ENCODE results near the gene PAM. TPM values are rescaled to one million over a fixed set of nuclear protein-coding genes. Genes with fewer than 3 reads are reported as not detected.

The PAM gene
- polyA plus RNA-seq, 3 donors, result 188 to 222 (median 195) TPM

DNA sequence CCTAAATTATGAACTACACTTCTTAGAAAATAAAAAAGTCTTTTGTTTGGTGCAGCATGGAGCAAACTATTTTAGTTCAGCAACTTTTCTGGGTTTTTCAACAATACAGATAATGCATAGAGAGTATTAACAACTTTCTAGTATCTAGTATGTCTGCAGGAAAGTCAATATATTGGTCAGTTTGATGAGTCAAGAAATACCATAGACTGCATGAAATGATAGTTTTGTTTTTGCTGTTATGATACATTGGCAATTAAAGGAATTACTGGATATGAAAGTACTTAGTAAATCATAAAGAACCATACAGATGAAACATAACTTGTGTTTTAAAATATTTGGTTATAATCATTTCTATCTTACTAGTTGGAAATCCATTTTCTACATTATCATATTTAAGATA is 191.3 kb downstream of the PAM start:
- DNase-seq (ENCODE audit: extremely low read depth in 1 of 11, low read depth in 9 of 11, low spot score in 4 of 11), result no peak

DNA sequence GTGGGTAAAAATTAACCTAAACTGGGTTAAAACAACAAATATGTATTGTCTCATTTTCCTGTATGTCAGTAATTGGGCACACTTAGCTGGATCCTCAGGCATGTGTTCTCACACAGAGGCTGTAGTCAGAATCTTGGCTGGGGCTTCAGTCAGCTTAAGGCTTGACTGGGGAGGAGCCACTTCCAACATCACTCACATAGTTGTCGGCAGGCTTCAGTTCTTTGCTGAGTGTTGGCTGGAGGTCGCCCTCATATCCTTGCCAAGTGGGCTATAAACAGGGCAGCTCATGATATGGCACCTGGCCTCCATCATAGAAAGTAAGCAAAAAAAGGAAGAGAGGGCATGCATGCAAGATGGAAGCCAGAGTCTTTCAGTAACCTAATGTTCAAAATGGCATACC is 191.9 kb downstream of the PAM start:
- no peak for DNase-seq (ENCODE audit: extremely low read depth in 1 of 11, low read depth in 9 of 11, low spot score in 4 of 11)

DNA sequence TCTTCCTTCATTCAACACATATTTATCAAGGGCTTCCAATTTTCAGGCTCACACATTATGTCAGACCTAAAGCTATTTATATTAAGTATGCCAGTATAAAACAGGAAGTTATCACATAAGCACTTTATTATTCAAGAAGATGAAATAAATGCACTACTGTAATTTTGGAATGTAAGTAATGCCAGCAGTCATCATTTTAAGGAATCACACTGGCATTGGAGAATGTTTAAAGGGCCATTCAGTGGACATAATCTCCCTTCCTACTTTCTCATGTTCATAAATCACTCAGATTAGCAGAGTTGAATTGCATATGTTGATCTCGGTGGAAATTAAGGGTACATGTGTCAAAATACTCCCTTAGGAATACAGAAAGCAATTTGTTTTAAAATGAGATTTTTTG is 200.4 kb downstream of the PAM start:
- DNase-seq (ENCODE audit: extremely low read depth in 1 of 11, low read depth in 9 of 11, low spot score in 4 of 11), result no peak

DNA sequence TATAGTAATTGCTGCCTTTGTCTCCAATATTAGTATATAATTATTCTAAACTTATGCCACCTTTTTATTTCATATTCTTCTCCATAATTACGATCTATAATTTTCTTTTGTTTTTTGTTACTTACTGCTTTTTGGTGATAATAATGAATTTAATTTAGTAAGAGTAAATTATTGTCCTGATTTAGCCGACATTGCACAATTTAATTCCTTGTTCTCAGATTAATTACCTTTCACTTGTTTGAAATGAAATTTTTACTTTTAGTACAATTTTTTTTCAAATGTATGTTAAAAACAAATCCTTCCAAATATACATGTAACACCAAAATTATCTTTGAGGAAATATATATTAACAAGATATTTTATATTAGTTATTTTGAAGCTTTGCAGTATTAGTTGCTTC is 201.5 kb downstream of the PAM start:
- DNase-seq (ENCODE audit: extremely low read depth in 1 of 11, low read depth in 9 of 11, low spot score in 4 of 11), result no peak

DNA sequence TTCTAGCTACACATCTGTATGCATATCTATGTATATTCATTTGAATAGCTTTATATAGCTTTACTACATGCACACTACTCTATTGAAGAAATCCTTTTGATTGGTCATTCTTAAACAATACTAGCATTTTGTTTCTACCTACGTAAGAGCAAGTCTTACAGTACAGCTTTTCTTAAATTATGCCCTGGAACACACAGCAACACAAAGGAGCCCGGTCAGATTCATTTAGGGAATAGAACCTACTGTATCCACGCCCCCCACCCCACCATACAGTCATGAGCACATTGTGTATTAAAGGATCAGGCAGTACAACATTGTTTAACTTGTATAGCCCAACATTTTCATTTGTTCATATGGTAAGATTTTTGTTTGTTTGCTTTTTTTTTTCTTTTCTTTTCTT is 202.0 kb downstream of the PAM start:
- DNase-seq (ENCODE audit: extremely low read depth in 1 of 11, low read depth in 9 of 11, low spot score in 4 of 11), result no peak

DNA sequence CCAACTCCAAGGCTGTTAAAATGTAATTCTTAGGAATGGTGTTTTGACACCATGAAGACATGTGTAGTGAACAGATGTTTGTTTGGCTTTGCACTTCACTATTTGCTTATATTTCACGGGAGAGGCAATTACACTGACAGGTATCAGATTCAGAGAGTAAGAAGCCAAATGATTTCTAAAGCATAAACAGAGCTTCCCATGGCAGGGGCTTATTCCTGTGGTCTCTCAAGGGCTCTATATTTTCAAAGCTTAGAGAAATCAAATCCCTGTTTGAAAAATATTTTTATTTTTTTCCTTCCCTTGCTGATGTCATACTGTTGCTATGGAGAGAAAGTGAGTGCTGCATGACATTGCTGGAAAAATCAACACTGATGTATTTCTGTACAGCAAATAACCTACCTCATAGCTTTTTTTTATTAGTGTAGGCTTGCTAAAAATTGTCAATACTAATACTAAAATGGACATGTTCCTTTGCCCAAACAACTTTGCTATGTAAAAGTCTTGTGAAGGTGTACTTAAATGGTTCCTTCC is 203.4 kb downstream of the PAM start:
- DNase-seq (ENCODE audit: extremely low read depth in 1 of 11, low read depth in 9 of 11, low spot score in 4 of 11), result no peak

DNA sequence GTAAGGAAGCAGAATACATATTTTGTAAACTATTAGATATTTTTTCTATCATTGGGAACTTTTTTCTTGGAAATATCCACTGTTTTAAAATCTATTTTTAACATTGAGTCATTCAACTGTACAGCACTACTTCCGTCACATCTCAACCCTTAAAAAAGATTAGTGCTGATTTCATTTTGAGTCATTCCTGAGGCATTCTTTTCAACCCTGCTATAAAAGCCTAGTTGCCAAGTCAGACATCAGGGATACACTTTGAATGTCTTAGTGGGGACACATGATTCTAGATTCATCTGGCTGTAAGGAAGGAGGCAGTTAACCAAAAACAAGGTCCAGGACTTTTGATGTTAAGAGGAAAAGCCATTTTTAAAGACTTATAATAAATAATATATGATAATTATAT is 203.9 kb downstream of the PAM start:
- no peak for DNase-seq (ENCODE audit: extremely low read depth in 1 of 11, low read depth in 9 of 11, low spot score in 4 of 11)

DNA sequence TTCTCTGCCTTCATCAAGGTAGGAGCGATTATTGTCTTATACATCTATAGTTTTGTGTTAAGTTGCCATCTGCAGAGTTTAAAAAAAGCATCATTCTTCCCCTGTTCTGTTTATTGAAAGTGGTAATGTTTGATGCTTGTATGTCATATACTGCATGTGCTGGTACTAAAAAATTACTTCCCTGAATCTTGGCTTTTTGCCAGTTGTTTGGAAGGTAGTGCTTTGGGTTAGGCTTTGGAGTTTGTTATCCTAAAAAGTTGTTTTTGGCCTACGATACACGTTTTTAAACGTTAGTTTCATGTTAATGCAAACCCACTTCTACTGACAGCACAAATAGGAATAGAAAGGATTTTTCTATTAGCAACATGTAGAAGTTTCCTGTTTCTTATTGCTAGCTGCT is 206.6 kb downstream of the PAM start:
- no peak for DNase-seq (ENCODE audit: extremely low read depth in 1 of 11, low read depth in 9 of 11, low spot score in 4 of 11)

DNA sequence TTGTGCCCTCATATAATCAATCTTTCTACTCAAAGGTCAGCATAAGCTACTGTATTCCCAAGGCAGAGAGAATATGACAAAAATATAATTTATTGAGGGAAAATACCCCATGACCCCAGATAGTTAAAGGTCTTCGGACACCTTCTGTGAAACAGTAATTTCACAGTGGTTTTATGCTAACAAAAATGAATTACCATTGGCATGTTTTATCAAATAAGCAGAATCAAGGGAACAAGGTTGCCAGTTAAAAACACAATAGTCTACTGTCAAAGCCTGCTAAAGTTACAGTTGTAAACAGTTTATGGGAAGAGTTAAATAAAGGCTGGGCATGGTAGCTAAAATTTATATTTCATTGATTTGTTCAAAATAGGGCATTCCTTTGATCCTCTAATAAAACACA is 210.5 kb downstream of the PAM start:
- no peak for DNase-seq (ENCODE audit: extremely low read depth in 1 of 11, low read depth in 9 of 11, low spot score in 4 of 11)

DNA sequence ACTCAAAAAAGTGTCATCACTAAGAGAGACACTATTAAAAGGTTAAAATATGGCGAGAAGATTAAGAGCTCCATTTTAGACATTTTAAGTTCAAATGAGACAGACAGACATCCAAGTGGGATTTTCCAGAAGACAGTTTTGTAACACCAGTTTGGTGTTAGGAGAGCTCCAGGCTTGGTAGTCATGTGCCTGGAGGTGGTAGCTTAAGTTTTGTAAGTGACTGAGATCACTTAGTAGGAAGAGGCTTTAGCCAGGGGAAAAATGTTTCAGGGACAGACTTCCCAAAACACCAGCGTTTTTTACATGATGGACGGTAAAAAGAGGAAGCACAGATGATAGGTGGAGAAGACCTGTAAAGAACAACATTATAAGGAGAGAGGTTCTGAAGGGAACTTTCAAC is 214.5 kb downstream of the PAM start:
- DNase-seq (ENCODE audit: extremely low read depth in 1 of 11, low read depth in 9 of 11, low spot score in 4 of 11), result no peak

DNA sequence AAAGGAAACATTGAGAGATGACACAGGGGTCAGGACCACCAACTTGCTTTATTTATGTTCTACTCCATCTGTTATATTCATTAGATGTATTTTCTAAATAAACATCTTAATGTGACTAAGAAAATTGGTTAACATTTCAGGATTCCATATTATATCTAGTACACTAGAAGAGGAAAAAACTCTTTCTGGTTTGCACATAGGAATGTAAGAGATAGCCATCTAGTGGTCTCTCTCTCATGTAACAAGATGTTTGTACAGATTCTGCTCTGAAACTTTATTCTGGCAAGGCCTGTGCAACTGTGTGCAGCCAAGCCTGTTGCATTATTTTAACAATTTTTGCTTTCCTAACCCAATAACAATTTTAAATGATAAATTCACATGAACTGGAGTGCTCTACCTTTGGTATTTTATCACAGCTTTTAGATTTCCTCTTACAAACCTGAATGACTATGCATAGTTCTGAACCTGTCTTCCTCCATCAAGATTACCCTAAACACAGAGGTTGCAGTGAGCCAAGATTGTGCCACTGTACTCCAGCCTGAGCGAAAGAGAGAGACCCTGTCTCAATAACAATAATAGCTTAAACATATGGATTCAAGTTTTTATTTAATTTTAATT is 216.7 kb downstream of the PAM start:
- DNase-seq (ENCODE audit: extremely low read depth in 1 of 11, low read depth in 9 of 11, low spot score in 4 of 11), result peak in 8 of 11 donors; percentile 4 to 36 (median 10)

DNA sequence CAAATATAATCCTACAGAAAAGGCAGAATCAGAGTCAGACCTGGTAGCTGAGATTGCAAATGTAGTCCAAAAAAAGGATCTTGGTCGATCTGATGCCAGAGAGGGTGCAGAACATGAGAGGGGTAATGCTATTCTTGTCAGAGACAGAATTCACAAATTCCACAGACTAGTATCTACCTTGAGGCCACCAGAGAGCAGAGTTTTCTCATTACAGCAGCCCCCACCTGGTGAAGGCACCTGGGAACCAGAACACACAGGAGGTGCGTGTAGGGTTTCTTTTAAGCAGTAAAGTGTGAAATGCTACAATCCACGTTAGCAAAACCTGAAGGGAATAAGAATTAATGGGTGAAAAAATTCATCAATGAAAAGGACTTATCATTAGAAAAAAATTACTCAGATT is 219.1 kb downstream of the PAM start:
- no peak for DNase-seq (ENCODE audit: extremely low read depth in 1 of 11, low read depth in 9 of 11, low spot score in 4 of 11)

DNA sequence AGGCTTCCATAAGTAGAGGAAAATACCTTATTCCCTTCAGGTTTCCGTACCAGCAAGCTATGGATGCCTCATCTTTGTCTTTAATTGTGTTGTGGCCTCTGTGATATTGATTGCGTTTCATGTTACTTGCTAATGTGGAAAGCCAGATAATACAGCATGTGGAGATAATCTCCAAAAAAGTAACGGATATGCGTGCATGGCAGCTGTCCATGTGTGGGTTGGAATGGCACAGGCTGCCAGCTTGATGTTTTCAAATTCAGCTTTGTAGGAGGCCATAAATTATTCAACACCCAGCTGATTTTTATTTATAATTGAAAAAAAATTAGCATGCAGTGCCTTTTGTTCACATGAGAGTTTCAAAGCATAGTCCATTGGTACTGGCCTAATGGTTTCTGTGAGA is 219.9 kb downstream of the PAM start:
- DNase-seq (ENCODE audit: extremely low read depth in 1 of 11, low read depth in 9 of 11, low spot score in 4 of 11), result no peak

DNA sequence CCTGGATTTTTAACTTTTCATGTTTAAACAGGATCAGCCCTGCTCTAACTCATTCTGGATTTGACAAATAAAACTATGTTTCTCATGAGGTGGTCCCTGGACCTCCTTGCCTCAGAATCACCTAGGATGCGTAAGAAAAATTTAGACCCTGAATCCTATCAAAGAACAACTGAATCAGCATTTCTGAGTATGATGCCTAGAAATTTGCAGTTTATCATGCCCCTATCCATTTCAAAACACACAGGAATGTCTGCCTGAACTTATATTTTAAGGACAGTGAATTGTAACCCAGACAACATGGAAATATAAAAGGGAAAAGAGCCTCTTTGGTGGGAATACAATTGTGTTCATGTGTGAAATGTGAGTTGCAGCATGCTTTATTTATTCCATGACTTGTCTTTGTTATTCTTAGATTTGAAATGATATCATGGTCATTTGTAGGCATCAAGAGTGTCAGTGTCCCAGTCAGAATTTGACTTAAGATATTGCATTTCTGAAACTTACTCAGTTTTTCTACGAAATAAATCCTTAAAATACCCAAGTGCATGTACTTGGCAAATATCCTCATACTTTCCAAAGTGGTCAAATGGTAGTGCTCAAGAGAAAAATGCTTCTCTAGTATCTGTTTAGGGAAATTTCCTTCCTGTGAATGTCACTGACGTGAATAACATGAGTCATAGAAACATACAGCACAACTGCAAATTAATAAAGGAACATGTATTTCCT is 220.5 kb downstream of the PAM start:
- no peak for DNase-seq (ENCODE audit: extremely low read depth in 1 of 11, low read depth in 9 of 11, low spot score in 4 of 11)

DNA sequence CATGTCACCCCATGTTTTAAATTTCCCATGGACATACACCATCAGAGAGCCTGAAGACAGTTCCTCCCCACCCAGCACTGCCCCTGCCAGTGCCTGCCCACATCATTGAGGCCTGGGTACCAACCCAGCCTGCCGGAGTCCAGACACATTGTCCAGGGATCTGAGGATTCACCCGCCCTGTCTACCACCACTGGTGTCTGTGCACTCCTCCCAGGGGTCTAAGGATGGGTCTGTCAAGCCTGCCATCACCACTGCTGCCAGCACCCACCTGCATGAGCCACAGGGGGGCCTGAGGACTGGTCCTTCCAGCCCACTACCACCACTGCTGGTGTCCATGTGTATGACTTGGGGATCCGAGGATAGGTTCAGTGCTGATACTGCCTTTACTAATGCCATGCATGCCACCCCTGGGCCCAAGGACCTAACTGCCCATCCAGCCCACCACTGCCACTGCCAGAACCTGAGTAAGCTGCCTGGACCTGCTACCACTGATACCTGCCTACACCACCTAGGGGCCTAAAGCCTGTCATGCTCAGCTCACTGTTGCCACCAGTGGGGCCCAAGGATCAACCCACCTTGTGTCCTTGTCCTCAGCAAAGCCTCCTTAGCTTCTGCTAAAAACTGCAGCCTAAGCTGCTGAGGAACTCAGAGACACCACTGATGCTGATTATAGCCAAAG is 227.0 kb downstream of the PAM start:
- DNase-seq (ENCODE audit: extremely low read depth in 1 of 11, low read depth in 9 of 11, low spot score in 4 of 11), result no peak

DNA sequence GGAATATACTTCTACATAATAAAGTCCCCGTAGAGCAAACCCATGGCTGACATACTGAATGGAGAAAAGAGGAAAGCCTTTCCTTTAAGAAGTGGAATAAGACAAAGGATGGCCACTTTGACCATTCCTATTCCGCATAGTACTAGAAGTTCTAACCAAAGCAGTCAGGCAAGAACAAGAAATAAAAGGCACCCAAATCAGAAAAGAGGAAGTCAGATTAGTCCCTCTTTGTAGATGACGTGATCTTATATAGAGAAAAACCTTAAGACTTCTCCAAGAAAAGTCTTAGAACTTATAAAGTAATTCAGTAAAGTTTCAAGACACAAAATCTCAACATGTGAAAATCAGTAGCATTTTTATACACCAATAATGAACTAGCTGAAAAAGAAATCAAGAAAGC is 231.0 kb downstream of the PAM start:
- no peak for DNase-seq (ENCODE audit: extremely low read depth in 1 of 11, low read depth in 9 of 11, low spot score in 4 of 11)

DNA sequence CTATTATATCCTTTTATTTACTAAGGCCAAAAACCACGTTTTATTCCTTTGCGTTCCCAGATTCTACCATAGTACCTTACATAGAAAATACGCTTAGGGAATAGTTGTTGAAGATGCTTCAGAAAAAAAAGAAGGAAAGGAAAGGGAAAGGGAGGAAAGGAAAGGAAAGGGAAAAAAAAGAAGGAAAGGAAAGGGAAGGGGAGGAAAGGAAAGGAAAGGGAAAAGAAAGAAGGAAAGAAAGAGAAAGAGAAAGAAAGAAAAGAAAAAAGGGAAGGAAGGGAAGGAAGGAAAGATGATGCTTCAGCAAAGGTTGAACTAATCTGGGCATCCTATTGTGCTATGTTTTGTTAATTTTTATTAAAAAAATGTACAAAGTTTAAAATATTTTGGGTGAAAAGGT is 233.4 kb downstream of the PAM start:
- no peak for DNase-seq (ENCODE audit: extremely low read depth in 1 of 11, low read depth in 9 of 11, low spot score in 4 of 11)

DNA sequence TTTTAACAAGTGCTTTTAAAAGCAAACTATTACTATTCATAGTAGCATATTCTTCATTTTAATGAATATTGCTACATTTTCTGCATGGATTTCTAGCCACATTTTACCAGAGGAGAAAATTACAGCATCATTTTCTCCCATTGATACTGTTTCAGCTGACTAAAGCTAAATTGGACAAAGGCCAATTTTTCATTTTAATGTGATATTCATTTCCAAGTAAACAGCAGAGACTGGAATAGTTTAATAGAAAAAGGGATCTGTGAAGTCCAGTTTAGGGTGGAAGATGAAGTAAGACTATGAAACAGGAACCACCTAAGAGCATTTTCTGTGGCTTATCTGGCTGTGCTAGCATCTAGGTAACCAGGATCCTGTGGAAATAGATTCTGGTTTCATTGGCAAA is 236.7 kb downstream of the PAM start:
- no peak for DNase-seq (ENCODE audit: extremely low read depth in 1 of 11, low read depth in 9 of 11, low spot score in 4 of 11)

DNA sequence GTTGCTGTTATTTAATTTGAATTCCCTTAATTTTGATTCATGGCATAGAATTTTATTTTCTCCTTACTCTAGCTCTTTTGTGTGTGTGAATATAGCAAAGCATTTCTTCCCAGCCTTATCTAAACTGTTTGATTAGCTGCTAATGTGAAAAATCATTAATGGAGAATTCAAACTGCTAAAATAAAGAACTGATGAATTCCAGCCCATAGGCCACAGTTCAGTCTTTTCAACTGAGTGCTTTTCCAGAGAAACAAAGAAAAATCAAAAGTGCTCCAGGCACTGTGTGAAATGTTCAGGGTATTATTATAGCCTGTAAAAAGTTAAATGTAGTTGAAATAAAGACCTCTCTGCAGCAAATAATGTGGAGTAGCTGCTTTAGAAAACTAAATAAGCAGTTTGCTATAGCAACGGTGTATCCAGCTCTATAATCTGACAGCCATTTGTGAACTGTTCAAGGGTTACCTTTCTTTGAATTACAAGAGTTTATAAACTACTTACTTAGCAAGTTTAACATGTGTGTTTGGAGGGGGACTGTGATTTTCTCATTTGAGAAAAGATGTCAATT is 241.0 kb downstream of the PAM start:
- DNase-seq (ENCODE audit: extremely low read depth in 1 of 11, low read depth in 9 of 11, low spot score in 4 of 11), result no peak

DNA sequence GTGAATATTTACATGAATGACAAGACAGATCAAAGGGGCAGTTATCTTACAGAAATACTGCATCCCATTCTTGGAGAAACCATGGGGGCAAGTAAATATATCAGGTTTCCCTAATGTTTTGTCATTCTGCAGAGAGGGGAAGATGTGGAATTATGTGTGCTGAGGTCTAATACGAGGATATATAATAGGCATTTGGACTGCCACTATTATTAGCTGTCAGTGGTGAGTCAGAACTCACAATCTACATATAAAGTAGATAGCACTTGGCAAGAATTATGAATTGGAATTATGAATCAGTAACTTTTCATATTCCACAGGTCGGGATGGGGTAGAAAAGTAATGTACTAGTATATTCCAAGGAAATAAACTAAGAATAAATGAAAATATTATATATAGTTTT is 243.1 kb downstream of the PAM start:
- no peak for DNase-seq (ENCODE audit: extremely low read depth in 1 of 11, low read depth in 9 of 11, low spot score in 4 of 11)

Data from renal cortex interstitium (tissue), 11 donors.